Measurements from ENCODE around the gene POMC. TPM values are rescaled to one million over a fixed set of nuclear protein-coding genes. Genes with fewer than 3 reads are reported as not detected.
"Not testable (repeated sequence)": the region's sequence is repeated elsewhere in the genome, so short reads cannot be mapped to it uniquely, and the experiment has no call there.

POMC gene
- total RNA-seq, 1 experiment from 2014 or later: not detected

DNA sequence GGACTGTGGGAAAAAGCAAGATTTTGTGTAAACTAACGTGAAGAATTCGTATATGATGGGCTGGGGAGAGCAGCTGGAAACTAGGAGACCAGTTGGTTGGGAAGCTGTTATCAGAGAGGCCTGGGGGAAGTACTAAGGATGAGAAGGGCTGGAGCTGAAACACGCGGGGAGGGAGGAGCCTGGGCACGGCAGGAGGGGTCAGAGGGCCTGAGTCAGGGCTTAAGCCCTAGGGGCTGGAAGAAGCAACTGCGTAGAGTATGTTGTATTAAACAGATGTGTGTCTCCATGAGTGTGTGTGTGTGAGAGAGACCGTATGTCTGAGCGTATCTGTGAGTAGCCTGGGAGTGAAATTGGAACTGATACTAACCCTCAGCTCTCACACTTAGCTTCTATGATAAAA is 8.4 kb downstream of the POMC start:
- DNase-seq (ENCODE audit: unreplicated experiment): peak; percentile 4
- H3K4me3 Mint-ChIP-seq (ENCODE audit: unreplicated experiment): no peak overlapping the region
- H3K27me3 Mint-ChIP-seq (ENCODE audit: insufficient read depth, unreplicated experiment): peaks cover 22% of the 10 kb centered on the region
- POLR2A ChIA-PET: no interaction called here
- no peaks in the 10 kb centered on the region for H3K9me3 Mint-ChIP-seq (ENCODE audit: unreplicated experiment)
- no peaks in the 10 kb centered on the region for H3K4me1 Mint-ChIP-seq (ENCODE audit: insufficient read depth, unreplicated experiment)
- no TSS peak for BruUV-seq (replicated peaks)
- CTCF ChIA-PET: no interaction called here
- H3K27ac Mint-ChIP-seq (ENCODE audit: low read depth, unreplicated experiment): no peak overlapping the region
- TF ChIP-seq, protein P1, sequence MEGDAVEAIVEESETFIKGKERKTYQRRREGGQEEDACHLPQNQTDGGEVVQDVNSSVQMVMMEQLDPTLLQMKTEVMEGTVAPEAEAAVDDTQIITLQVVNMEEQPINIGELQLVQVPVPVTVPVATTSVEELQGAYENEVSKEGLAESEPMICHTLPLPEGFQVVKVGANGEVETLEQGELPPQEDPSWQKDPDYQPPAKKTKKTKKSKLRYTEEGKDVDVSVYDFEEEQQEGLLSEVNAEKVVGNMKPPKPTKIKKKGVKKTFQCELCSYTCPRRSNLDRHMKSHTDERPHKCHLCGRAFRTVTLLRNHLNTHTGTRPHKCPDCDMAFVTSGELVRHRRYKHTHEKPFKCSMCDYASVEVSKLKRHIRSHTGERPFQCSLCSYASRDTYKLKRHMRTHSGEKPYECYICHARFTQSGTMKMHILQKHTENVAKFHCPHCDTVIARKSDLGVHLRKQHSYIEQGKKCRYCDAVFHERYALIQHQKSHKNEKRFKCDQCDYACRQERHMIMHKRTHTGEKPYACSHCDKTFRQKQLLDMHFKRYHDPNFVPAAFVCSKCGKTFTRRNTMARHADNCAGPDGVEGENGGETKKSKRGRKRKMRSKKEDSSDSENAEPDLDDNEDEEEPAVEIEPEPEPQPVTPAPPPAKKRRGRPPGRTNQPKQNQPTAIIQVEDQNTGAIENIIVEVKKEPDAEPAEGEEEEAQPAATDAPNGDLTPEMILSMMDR (IDR thresholded peaks at IDR 0.05; ENCODE audit: unreplicated experiment): no peak
- intact Hi-C loops (cut with micrococcal nuclease): no loop called here
- H3K36me3 Mint-ChIP-seq (ENCODE audit: insufficient read depth, unreplicated experiment): no peaks in the 10 kb centered on the region

DNA sequence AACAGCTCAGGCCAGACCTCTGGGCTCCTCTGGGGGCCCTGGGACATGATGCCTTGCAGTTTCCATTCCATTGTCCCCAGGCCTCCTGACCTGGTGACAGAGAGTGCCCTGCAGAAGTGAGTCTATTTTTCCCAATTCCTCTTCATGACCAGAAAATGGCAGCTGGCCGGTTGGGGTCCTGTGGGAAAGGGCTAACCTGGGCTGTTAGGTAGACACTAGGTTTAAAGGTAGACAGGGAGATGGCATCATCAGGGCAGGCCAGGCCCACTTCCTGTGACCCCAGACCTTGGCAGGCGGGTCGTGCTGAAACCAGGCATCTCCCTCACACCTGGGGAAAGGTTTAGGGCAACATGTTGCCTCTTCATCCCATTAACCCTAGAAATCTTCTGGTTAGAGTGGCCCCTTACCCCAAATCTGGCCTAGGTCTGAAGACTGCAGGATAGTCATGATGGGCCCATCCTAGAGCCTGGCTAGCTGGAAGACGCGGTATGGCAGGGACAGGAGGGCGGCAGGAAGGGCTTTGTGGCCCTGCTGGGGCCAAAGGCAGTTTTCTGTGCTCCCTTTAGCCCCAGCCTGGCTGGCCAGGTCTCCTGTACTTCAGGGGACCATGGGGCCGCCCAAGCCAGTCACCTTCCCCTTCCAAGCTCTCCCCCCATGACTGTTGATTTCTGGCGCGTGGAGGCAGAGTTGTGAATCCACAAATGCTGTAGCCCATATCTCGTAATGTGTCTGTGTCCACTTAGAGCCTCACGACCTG is 10.1 kb downstream of the POMC start:
- Mint-ChIP-seq H3K9me3 (ENCODE audit: unreplicated experiment) (no peaks in the 10 kb centered on the region), H3K27me3 (ENCODE audit: insufficient read depth, unreplicated experiment) (peaks cover 28% of the 10 kb centered on the region), H3K36me3 (ENCODE audit: insufficient read depth, unreplicated experiment) (no peaks in the 10 kb centered on the region), H3K4me3 (ENCODE audit: unreplicated experiment) (no peak overlapping the region), H3K27ac (ENCODE audit: low read depth, unreplicated experiment) (no peak overlapping the region), H3K4me1 (ENCODE audit: insufficient read depth, unreplicated experiment) (no peaks in the 10 kb centered on the region)
- no TSS peak for BruUV-seq (replicated peaks)
- ChIA-PET CTCF (no interaction called here), POLR2A (no interaction called here)
- TF ChIP-seq, protein P1 (IDR thresholded peaks at IDR 0.05; ENCODE audit: unreplicated experiment): no peak
- intact Hi-C loops (cut with micrococcal nuclease): no loop called here
- DNase-seq (ENCODE audit: unreplicated experiment): no peak

DNA sequence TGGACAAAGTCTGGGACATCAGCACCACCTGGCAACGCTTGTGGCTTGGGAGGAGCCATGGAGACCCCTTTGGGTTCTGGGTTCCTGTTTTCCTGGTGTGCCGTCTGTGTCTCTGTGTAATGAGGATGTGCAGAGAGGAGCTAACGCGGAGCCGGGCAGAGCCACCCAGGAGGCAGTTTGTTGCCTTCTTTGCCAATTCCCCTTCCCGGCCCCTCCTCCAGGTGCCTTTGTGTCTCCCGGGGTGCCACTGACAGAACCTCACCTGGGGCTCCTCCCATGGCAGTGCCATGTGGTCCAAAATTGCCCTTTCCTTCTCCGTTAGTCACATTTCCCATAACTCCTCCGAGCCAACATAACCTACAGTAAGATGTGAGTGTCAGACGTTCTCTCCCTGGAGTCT is 13.0 kb downstream of the POMC start:
- no peak overlapping the region for H3K27ac Mint-ChIP-seq (ENCODE audit: low read depth, unreplicated experiment)
- H3K4me1 Mint-ChIP-seq (ENCODE audit: insufficient read depth, unreplicated experiment): no peaks in the 10 kb centered on the region
- no peaks in the 10 kb centered on the region for H3K36me3 Mint-ChIP-seq (ENCODE audit: insufficient read depth, unreplicated experiment)
- no peak overlapping the region for H3K4me3 Mint-ChIP-seq (ENCODE audit: unreplicated experiment)
- no peaks in the 10 kb centered on the region for H3K9me3 Mint-ChIP-seq (ENCODE audit: unreplicated experiment)
- intact Hi-C loops (cut with micrococcal nuclease): no loop called here
- no TSS peak for BruUV-seq (replicated peaks)
- POLR2A ChIA-PET: no interaction called here
- peaks cover 32% of the 10 kb centered on the region for H3K27me3 Mint-ChIP-seq (ENCODE audit: insufficient read depth, unreplicated experiment)
- TF ChIP-seq, protein P1 (IDR thresholded peaks at IDR 0.05; ENCODE audit: unreplicated experiment): no peak
- CTCF ChIA-PET: interaction anchor here (0.7 to 1.0 kb wide), 2 partner anchors 16 to 41 kb away, joined by 3 to 6 read pairs; no protein-coding TSS in a partner anchor
- no peak for DNase-seq (ENCODE audit: unreplicated experiment)

DNA sequence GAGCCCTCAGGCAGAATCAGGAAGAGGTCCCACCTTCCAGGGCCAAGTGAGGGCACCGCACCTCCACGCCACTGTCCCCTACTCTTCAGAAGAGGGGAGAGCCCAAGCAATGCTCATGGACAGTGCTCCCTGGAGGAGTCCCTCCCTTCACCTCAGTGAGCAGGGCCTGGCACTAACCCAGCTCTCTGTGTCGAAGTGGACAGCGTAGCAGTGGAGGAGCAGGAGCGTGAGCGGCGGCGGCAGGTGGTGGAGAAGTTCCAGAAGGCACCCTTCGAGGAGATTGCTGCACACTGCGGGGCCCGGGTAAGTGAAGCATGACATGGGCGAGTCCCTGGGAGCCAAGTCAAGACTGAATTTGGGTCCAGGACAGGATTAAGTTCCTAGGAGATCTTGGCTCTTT is 16.7 kb downstream of the POMC start:
- intact Hi-C loops (cut with micrococcal nuclease): no loop called here
- H3K36me3 Mint-ChIP-seq (ENCODE audit: insufficient read depth, unreplicated experiment): no peaks in the 10 kb centered on the region
- TF ChIP-seq, protein P1 (IDR thresholded peaks at IDR 0.05; ENCODE audit: unreplicated experiment): no peak
- POLR2A ChIA-PET: no interaction called here
- BruUV-seq (replicated peaks): no TSS peak
- peaks cover 39% of the 10 kb centered on the region for H3K27me3 Mint-ChIP-seq (ENCODE audit: insufficient read depth, unreplicated experiment)
- no peak overlapping the region for H3K4me3 Mint-ChIP-seq (ENCODE audit: unreplicated experiment)
- H3K27ac Mint-ChIP-seq (ENCODE audit: low read depth, unreplicated experiment): no peak overlapping the region
- CTCF ChIA-PET: interaction anchor here (1.4 kb wide), 1 partner anchor 48 kb away, joined by 3 read pairs; no protein-coding TSS in a partner anchor
- H3K9me3 Mint-ChIP-seq (ENCODE audit: unreplicated experiment): no peaks in the 10 kb centered on the region
- H3K4me1 Mint-ChIP-seq (ENCODE audit: insufficient read depth, unreplicated experiment): no peaks in the 10 kb centered on the region
- no peak for DNase-seq (ENCODE audit: unreplicated experiment)

DNA sequence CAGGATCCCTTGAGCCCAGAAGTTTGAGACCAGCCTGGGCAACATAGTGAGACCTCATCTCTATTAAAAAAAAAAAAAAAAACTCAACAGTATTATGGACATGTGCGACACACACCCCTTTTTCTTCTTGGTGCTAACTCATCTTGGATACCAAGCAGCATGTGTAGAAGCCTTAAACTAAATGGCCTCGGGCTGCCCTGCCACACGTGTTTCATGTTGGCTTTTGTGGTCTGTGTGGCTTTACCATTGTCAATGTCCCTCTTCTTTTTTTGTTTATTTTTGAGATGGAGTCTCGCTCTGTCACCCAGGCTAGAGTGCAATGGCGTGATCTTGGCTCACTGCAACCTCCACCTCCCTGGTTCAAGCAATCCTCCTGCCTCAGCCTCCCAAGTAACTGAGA is 17.4 kb downstream of the POMC start:
- H3K27ac Mint-ChIP-seq (ENCODE audit: low read depth, unreplicated experiment); BruUV-seq (replicated peaks); CTCF ChIA-PET; DNase-seq (ENCODE audit: unreplicated experiment); POLR2A ChIA-PET; H3K4me3 Mint-ChIP-seq (ENCODE audit: unreplicated experiment); H3K4me1 Mint-ChIP-seq (ENCODE audit: insufficient read depth, unreplicated experiment); H3K36me3 Mint-ChIP-seq (ENCODE audit: insufficient read depth, unreplicated experiment); H3K9me3 Mint-ChIP-seq (ENCODE audit: unreplicated experiment); intact Hi-C loops (cut with micrococcal nuclease): not testable (repeated sequence)
- peaks cover 43% of the 10 kb centered on the region for H3K27me3 Mint-ChIP-seq (ENCODE audit: insufficient read depth, unreplicated experiment)

All from MCF 10A (cell line).